ENCODE data around the gene AMT. TPM values are rescaled to one million over a fixed set of nuclear protein-coding genes. Genes with fewer than 3 reads are reported as not detected.

Gene AMT
- total RNA-seq, 1 experiment from 2014 or later = 1.6 TPM

GRCh38 chr3:49460956-49461355, 38.7 kb upstream of the AMT start:
- intact Hi-C loops (cut with micrococcal nuclease; ENCODE audit: unreplicated experiment) = loop anchor here (1.0 kb wide), 2 partner anchors 8 to 212 kb away; no protein-coding TSS in a partner anchor
- no peak overlapping the region for H3K4me3 ChIP-seq (ENCODE audit: low read depth, low read length)
- ChIA-PET POLR2A (interaction anchor here (1.3 to 3.7 kb wide), 2 partner anchors 9 to 18 kb away, joined by 5 to 26 read pairs; partner anchors contain the start of gene DAG1), CTCF (interaction anchor here (1.8 to 2.4 kb wide), 2 partner anchors 9 to 12 kb away, joined by 11 to 16 read pairs; partner anchors contain the start of gene DAG1)
- peaks cover 17% of the 10 kb centered on the region for H3K36me3 Mint-ChIP-seq (ENCODE audit: insufficient read depth, unreplicated experiment)
- BruUV-seq (replicated peaks) = TSS peak; percentile 51
- H3K4me1 Mint-ChIP-seq (ENCODE audit: low read depth, unreplicated experiment) = peaks cover 48% of the 10 kb centered on the region
- H3K9me3 Mint-ChIP-seq (ENCODE audit: unreplicated experiment) = no peaks in the 10 kb centered on the region
- TF ChIP-seq, protein P1, sequence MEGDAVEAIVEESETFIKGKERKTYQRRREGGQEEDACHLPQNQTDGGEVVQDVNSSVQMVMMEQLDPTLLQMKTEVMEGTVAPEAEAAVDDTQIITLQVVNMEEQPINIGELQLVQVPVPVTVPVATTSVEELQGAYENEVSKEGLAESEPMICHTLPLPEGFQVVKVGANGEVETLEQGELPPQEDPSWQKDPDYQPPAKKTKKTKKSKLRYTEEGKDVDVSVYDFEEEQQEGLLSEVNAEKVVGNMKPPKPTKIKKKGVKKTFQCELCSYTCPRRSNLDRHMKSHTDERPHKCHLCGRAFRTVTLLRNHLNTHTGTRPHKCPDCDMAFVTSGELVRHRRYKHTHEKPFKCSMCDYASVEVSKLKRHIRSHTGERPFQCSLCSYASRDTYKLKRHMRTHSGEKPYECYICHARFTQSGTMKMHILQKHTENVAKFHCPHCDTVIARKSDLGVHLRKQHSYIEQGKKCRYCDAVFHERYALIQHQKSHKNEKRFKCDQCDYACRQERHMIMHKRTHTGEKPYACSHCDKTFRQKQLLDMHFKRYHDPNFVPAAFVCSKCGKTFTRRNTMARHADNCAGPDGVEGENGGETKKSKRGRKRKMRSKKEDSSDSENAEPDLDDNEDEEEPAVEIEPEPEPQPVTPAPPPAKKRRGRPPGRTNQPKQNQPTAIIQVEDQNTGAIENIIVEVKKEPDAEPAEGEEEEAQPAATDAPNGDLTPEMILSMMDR (IDR thresholded peaks at IDR 0.05; ENCODE audit: insufficient read depth in 1 of 2, low read depth in 1 of 2, low read length in 1 of 2, severe bottlenecking in 1 of 2, unreplicated experiment in 1 of 2) = no peak
- H3K27me3 ChIP-seq (replicated peaks; ENCODE audit: control insufficient read depth, insufficient read depth, low read length) = no peaks in the 10 kb centered on the region
- peak overlapping the region; percentile 52 for H3K4me3 Mint-ChIP-seq (ENCODE audit: unreplicated experiment)
- no peaks in the 10 kb centered on the region for H3K36me3 ChIP-seq (ENCODE audit: control insufficient read depth, insufficient read depth, low read length)
- no peak for DNase-seq
- H3K4me1 ChIP-seq = peaks cover 70% of the 10 kb centered on the region
- no peaks in the 10 kb centered on the region for H3K9me3 ChIP-seq
- H3K27ac Mint-ChIP-seq (ENCODE audit: unreplicated experiment) = peak overlapping the region; percentile 91
- H3K27me3 Mint-ChIP-seq (ENCODE audit: insufficient read depth, unreplicated experiment) = no peaks in the 10 kb centered on the region

- H3K27me3 Mint-ChIP-seq (ENCODE audit: insufficient read depth, unreplicated experiment) = no peaks in the 10 kb centered on the region
- H3K27me3 ChIP-seq (replicated peaks; ENCODE audit: control insufficient read depth, insufficient read depth, low read length) = no peaks in the 10 kb centered on the region
- BruUV-seq (replicated peaks) = no TSS peak
- CTCF ChIA-PET = interaction anchor here (0.6 to 2.4 kb wide), 4 partner anchors 9 to 130 kb away, joined by 3 to 16 read pairs (median 7); partner anchors contain the start of gene DAG1
- peak overlapping the region; percentile 91 for H3K27ac Mint-ChIP-seq (ENCODE audit: unreplicated experiment)
- peak overlapping the region; percentile 52 for H3K4me3 Mint-ChIP-seq (ENCODE audit: unreplicated experiment)
- TF ChIP-seq, protein P1 (IDR thresholded peaks at IDR 0.05; ENCODE audit: insufficient read depth in 1 of 2, low read depth in 1 of 2, low read length in 1 of 2, severe bottlenecking in 1 of 2, unreplicated experiment in 1 of 2) = no peak
- peaks cover 67% of the 10 kb centered on the region for H3K4me1 ChIP-seq
- H3K9me3 Mint-ChIP-seq (ENCODE audit: unreplicated experiment) = no peaks in the 10 kb centered on the region
- peaks cover 17% of the 10 kb centered on the region for H3K36me3 Mint-ChIP-seq (ENCODE audit: insufficient read depth, unreplicated experiment)
- peaks cover 48% of the 10 kb centered on the region for H3K4me1 Mint-ChIP-seq (ENCODE audit: low read depth, unreplicated experiment)
- no peaks in the 10 kb centered on the region for H3K36me3 ChIP-seq (ENCODE audit: control insufficient read depth, insufficient read depth, low read length)
- no peaks in the 10 kb centered on the region for H3K9me3 ChIP-seq
- H3K4me3 ChIP-seq (ENCODE audit: low read depth, low read length) = no peak overlapping the region
- POLR2A ChIA-PET = interaction anchor here (1.3 to 3.7 kb wide), 2 partner anchors 10 to 18 kb away, joined by 5 to 26 read pairs; partner anchors contain the start of gene DAG1
- intact Hi-C loops (cut with micrococcal nuclease; ENCODE audit: unreplicated experiment) = no loop called here
- no peak for DNase-seq
Observed at GRCh38 chr3:49460188-49460890, 38.1 kb upstream of the AMT start.

- TF ChIP-seq, protein P1 (IDR thresholded peaks at IDR 0.05; ENCODE audit: insufficient read depth in 1 of 2, low read depth in 1 of 2, low read length in 1 of 2, severe bottlenecking in 1 of 2, unreplicated experiment in 1 of 2) = no peak
- Mint-ChIP-seq H3K4me3 (ENCODE audit: unreplicated experiment) (no peak overlapping the region), H3K36me3 (ENCODE audit: insufficient read depth, unreplicated experiment) (peaks cover 13% of the 10 kb centered on the region), H3K9me3 (ENCODE audit: unreplicated experiment) (no peaks in the 10 kb centered on the region), H3K4me1 (ENCODE audit: low read depth, unreplicated experiment) (peaks cover 39% of the 10 kb centered on the region), H3K27ac (ENCODE audit: unreplicated experiment) (peak overlapping the region; percentile 79), H3K27me3 (ENCODE audit: insufficient read depth, unreplicated experiment) (no peaks in the 10 kb centered on the region)
- H3K4me1 ChIP-seq = peaks cover 49% of the 10 kb centered on the region
- DNase-seq = no peak
- intact Hi-C loops (cut with micrococcal nuclease; ENCODE audit: unreplicated experiment) = no loop called here
- ChIA-PET CTCF (interaction anchor here (0.5 to 2.9 kb wide), 3 partner anchors 84 to 850 kb away, joined by 4 to 29 read pairs (median 5); no protein-coding TSS in a partner anchor), POLR2A (no interaction called here)
- H3K9me3 ChIP-seq = no peaks in the 10 kb centered on the region
- H3K36me3 ChIP-seq (ENCODE audit: control insufficient read depth, insufficient read depth, low read length) = no peaks in the 10 kb centered on the region
- H3K27me3 ChIP-seq (replicated peaks; ENCODE audit: control insufficient read depth, insufficient read depth, low read length) = no peaks in the 10 kb centered on the region
- no TSS peak for BruUV-seq (replicated peaks)
- H3K4me3 ChIP-seq (ENCODE audit: low read depth, low read length) = no peak overlapping the region
Observed at GRCh38 chr3:49456466-49456865, 34.2 kb upstream of the AMT start.
